Sigmoid colon (tissue), 7 donors: ENCODE data around the gene SLF1. TPM values are rescaled to one million over a fixed set of nuclear protein-coding genes. Genes with fewer than 3 reads are reported as not detected.

ENCODE experiments used
- DNase-seq: peaks from one replicate; pipeline ENCODE4 v3.0.0-alpha.2; 2019
- H3K27ac ChIP-seq, 4 donors: fragments of 200-600 bp; sonication (generic); one replicate each; pipeline ENCODE4 v1.5.1; 2016 to 2019; ENCODE audit warnings: mild to moderate bottlenecking in 1 of 4
- H3K27me3 ChIP-seq, 3 donors: fragments of 200-600 bp; sonication (generic); one replicate each; pipeline ENCODE4 v1.5.1; 2019; ENCODE audit warnings: mild to moderate bottlenecking in 1 of 3
- H3K36me3 ChIP-seq, 4 donors: fragments of 200-600 bp; sonication (generic); one replicate each; pipeline ENCODE4 v1.5.1; 2016 to 2019
- H3K4me1 ChIP-seq, 4 donors: fragments of 200-600 bp; sonication (generic); one replicate each; pipeline ENCODE4 v1.5.1; 2017 to 2019
- H3K4me3 ChIP-seq, 4 donors: fragments of 200-600 bp; sonication (generic); one replicate each; pipeline ENCODE4 v1.5.1; 2017 to 2019; ENCODE audit warnings: mild to moderate bottlenecking in 2 of 4, moderate library complexity in 1 of 4
- H3K9me3 ChIP-seq, 4 donors: fragments of 200-600 bp in 3 of 4; sonication (generic) in 3 of 4; one replicate each; pipeline versions ENCODE4 v1.5.1 to v1.6.1; 2013 to 2019
- CTCF ChIP-seq, 4 experiments: fragments of 450-650 bp in 3 of 4; fragments of 200-600 bp in 1 of 4; IDR thresholded peaks; one replicate each; pipeline ENCODE4 v1.5.1; 2016 to 2019; ENCODE audit warnings: antibody characterized with exemption in 4 of 4, mild to moderate bottlenecking in 3 of 4, moderate library complexity in 2 of 4
- EP300 ChIP-seq, 4 donors: sonication (generic); formaldehyde crosslinking; IDR thresholded peaks; one replicate each; pipeline ENCODE4 v1.6.1; 2017; ENCODE audit warnings: antibody characterized with exemption in 4 of 4
- POLR2A ChIP-seq, 2 donors: fragments of 450-650 bp; IDR thresholded peaks; one replicate each; pipeline ENCODE4 v1.6.1; 2016; ENCODE audit warnings: antibody characterized with exemption in 2 of 2, mild to moderate bottlenecking in 2 of 2, moderate library complexity in 2 of 2
- POLR2AphosphoS5 ChIP-seq, 4 donors: sonication (generic); formaldehyde crosslinking; IDR thresholded peaks; one replicate each; pipeline ENCODE4 v1.6.1; 2017; ENCODE audit warnings: antibody characterized with exemption in 4 of 4
- WGBS, 2 donors: extraction: QIAGEN DNeasy Blood & Tissue Kit; methylation state at CpG; one replicate each; pipeline ENCODE4 v1.1.7; 2013; 5-methylcytosine and 5-hydroxymethylcytosine counted together
- intact Hi-C: fragments of 100-400 bp; cut with DNase I; formaldehyde crosslinking; loops from one replicate; pipeline ENCODE4 v1.15.1; 2023
- polyA plus RNA-seq, 3 donors: library from polyadenylated mRNA; stranded (reverse); fragments of 200-250 nt; gene quantifications; one replicate each; pipeline ENCODE4 v1.2.3, GENCODE V29; 2013
- total RNA-seq, 4 donors: library from RNA; depleted of rRNA; stranded (reverse); fragments of >200 nt; gene quantifications; one replicate each; pipeline ENCODE4 v1.1.0, GENCODE V29; 2016
- donor health status: healthy with polysubstance abuse.
- donor health status: Bipolar disorder and iron deficiency.
- donor health status: healthy.

The SLF1 gene
- total and polyA plus RNA-seq, 7 donors = 1.2 to 8.6 (median 3.1) TPM

- 75 to 77% methylated on average over 5 of the region's 5 CpGs for WGBS, 2 donors
These were observed 127.6 kb downstream of the SLF1 start for GRCh38 chr5:94745786-94746730.

GRCh38 chr5:94746731-94747124 lies 128.3 kb downstream of the SLF1 start:
- no peak for DNase-seq
- no peaks in the 10 kb centered on the region for H3K9me3 ChIP-seq
- H3K4me1 ChIP-seq = no peaks in the 10 kb centered on the region
- no peak overlapping the region for H3K4me3 ChIP-seq
- 58 to 84% methylated on average over 1 of the region's 1 CpG for WGBS, 2 donors
- H3K27ac ChIP-seq = no peak overlapping the region
- no peaks in the 10 kb centered on the region for H3K27me3 ChIP-seq
- no peaks in the 10 kb centered on the region for H3K36me3 ChIP-seq
- TF ChIP-seq EP300 (IDR thresholded peaks at IDR 0.05) = no peak
- intact Hi-C loops = no loop called here

More at GRCh38 chr5:94745786-94746730, 127.6 kb downstream of the SLF1 start:
- TF ChIP-seq POLR2A (IDR thresholded peaks at IDR 0.05) (no peak), POLR2AphosphoS5 (IDR thresholded peaks at IDR 0.05) (no peak), EP300 (IDR thresholded peaks at IDR 0.05) (no peak), CTCF (IDR thresholded peaks at IDR 0.05) (no peak)
- Histone ChIP-seq H3K27ac (no peak overlapping the region), H3K4me3 (no peak overlapping the region), H3K27me3 (no peaks in the 10 kb centered on the region), H3K4me1 (no peaks in the 10 kb centered on the region), H3K36me3 (no peaks in the 10 kb centered on the region), H3K9me3 (no peaks in the 10 kb centered on the region)
- no peak for DNase-seq
- intact Hi-C loops = no loop called here

Other genes starting within 250 kb of the SLF1 start
- 1 to 10 TPM; 2.9 to 4.6 (median 4.1) TPM for gene KIAA0825, start 65 bp upstream of the SLF1 start, total RNA-seq
- gene KIAA0825, start 65 bp upstream of the SLF1 start, polyA plus RNA-seq = under 1 TPM in 2 of 3 donors, not detected in 1; 0.46 to 0.48 TPM